Calu3 (cell line): ENCODE data around the gene STAP1. TPM values are rescaled to one million over a fixed set of nuclear protein-coding genes. Genes with fewer than 3 reads are reported as not detected.
"Not testable (repeated sequence)": the region's sequence is repeated elsewhere in the genome, so short reads cannot be mapped to it uniquely, and the experiment has no call there.

Experiments used
- BruUV-seq: library from RNA; stranded (reverse); fragments of 400-500 nt; replicated peaks from 2 replicates; lab custom pipeline; 2021; lab: Mats Ljungman, UMichigan
- CTCF ChIA-PET: fragments of 300-600 bp; sonication (Branson Sonifier 250); formaldehyde crosslinking; loops from one replicate; lab custom pipeline; 2022; ENCODE audit warnings: antibody characterized with exemption; lab: Charles Lee
- DNase-seq: peaks from one replicate; pipeline ENCODE4 v3.0.0; 2022
- H3K27ac Mint-ChIP-seq: one replicate; pipeline ENCODE4 v1.8.0; 2022; ENCODE audit warnings: mixed read lengths; ENCODE audit not compliant: unreplicated experiment
- H3K27me3 Mint-ChIP-seq: one replicate; pipeline ENCODE4 v1.8.0; 2022; ENCODE audit warnings: mixed read lengths; ENCODE audit not compliant: unreplicated experiment
- H3K36me3 Mint-ChIP-seq: one replicate; pipeline ENCODE4 v1.8.0; 2022; ENCODE audit warnings: mild to moderate bottlenecking, moderate library complexity, mixed read lengths; ENCODE audit not compliant: insufficient read depth, unreplicated experiment
- H3K4me1 Mint-ChIP-seq: one replicate; pipeline ENCODE4 v1.8.0; 2022; ENCODE audit warnings: mild to moderate bottlenecking, low read depth, mixed read lengths; ENCODE audit not compliant: unreplicated experiment
- H3K4me3 Mint-ChIP-seq: one replicate; pipeline ENCODE4 v1.8.0; 2022; ENCODE audit warnings: mild to moderate bottlenecking, low read depth, moderate library complexity, mixed read lengths; ENCODE audit not compliant: unreplicated experiment
- H3K9me3 Mint-ChIP-seq: one replicate; pipeline ENCODE4 v1.8.0; 2022; ENCODE audit warnings: low read depth, mixed read lengths; ENCODE audit not compliant: unreplicated experiment
- CTCF ChIP-seq: fragments of 200-600 bp; IDR thresholded peaks from one replicate; pipeline ENCODE4 v1.8.0; 2022; ENCODE audit warnings: antibody characterized with exemption; ENCODE audit not compliant: unreplicated experiment
- intact Hi-C: fragments of 100-400 bp; cut with micrococcal nuclease; formaldehyde crosslinking; loops from one replicate; pipeline ENCODE4 v1.10.0; 2022; ENCODE audit not compliant: unreplicated experiment
- total RNA-seq: library from RNA; stranded (reverse); gene quantifications from 2 replicates; pipeline ENCODE4 v1.2.3, GENCODE V29; 2022

The STAP1 gene
- total RNA-seq, 1 experiment from 2014 or later, result not detected

- intact Hi-C loops, result no loop called here
- TF ChIP-seq CTCF, result no peak
- Mint-ChIP-seq H3K36me3 (peaks cover 12% of the 10 kb centered on the region), H3K4me3 (no peak overlapping the region), H3K4me1 (no peaks in the 10 kb centered on the region), H3K27ac (no peak overlapping the region), H3K9me3 (no peaks in the 10 kb centered on the region), H3K27me3 (no peaks in the 10 kb centered on the region)
- BruUV-seq, result no TSS peak
- CTCF ChIA-PET, result no interaction called here
- DNase-seq, result no peak
These were observed 74.0 kb downstream of the STAP1 start for GRCh38 chr4:67632492-67632891.

GRCh38 chr4:67634741-67635140 lies 76.2 kb downstream of the STAP1 start:
- H3K9me3 Mint-ChIP-seq, result no peaks in the 10 kb centered on the region
- CTCF ChIA-PET, result no interaction called here
- no peak overlapping the region for H3K27ac Mint-ChIP-seq
- BruUV-seq, result no TSS peak
- H3K36me3 Mint-ChIP-seq, result peaks cover 7% of the 10 kb centered on the region
- no peak for DNase-seq
- H3K4me1 Mint-ChIP-seq, result no peaks in the 10 kb centered on the region
- no peaks in the 10 kb centered on the region for H3K27me3 Mint-ChIP-seq
- intact Hi-C loops, result no loop called here
- no peak overlapping the region for H3K4me3 Mint-ChIP-seq
- TF ChIP-seq CTCF, result no peak

- CTCF ChIA-PET, result no interaction called here
- Mint-ChIP-seq H3K9me3 (no peaks in the 10 kb centered on the region), H3K27ac (no peak overlapping the region), H3K4me1 (no peaks in the 10 kb centered on the region), H3K27me3 (no peaks in the 10 kb centered on the region), H3K36me3 (peaks cover 7% of the 10 kb centered on the region), H3K4me3 (no peak overlapping the region)
- BruUV-seq, result no TSS peak
- no peak for DNase-seq
- TF ChIP-seq CTCF, result no peak
- intact Hi-C loops, result no loop called here
These were observed 76.8 kb downstream of the STAP1 start for GRCh38 chr4:67635331-67635730.

GRCh38 chr4:67636978-67637377 lies 78.5 kb downstream of the STAP1 start:
- H3K27ac Mint-ChIP-seq, intact Hi-C loops, H3K9me3 Mint-ChIP-seq, H3K36me3 Mint-ChIP-seq, CTCF ChIA-PET, H3K4me1 Mint-ChIP-seq, BruUV-seq, DNase-seq, H3K27me3 Mint-ChIP-seq, H3K4me3 Mint-ChIP-seq: not testable (repeated sequence)

- Mint-ChIP-seq H3K27me3 (no peaks in the 10 kb centered on the region), H3K27ac (no peak overlapping the region), H3K9me3 (no peaks in the 10 kb centered on the region), H3K4me3 (no peak overlapping the region), H3K36me3 (peaks cover 7% of the 10 kb centered on the region), H3K4me1 (no peaks in the 10 kb centered on the region)
- intact Hi-C loops, result no loop called here
- no peak for DNase-seq
- CTCF ChIA-PET, result no interaction called here
- no peak for TF ChIP-seq CTCF
- no TSS peak for BruUV-seq
These were observed 79.6 kb downstream of the STAP1 start for GRCh38 chr4:67638136-67638535.
